Smooth muscle cell (in vitro differentiated cells): ENCODE data around the gene NTRK3. TPM values are rescaled to one million over a fixed set of nuclear protein-coding genes. Genes with fewer than 3 reads are reported as not detected.

Experiments used
- DNase-seq: peaks from one replicate; lab custom pipeline; 2025; ENCODE audit not compliant: unreplicated experiment; lab: John Stamatoyannopoulos, UW
- H2AFZ ChIP-seq: fragments of 200-600 bp; sonication (generic); 2 replicates; pipeline ENCODE4 v1.6.0; 2016; ENCODE audit warnings: antibody characterized with exemption, low read depth, mild to moderate bottlenecking
- H3F3A ChIP-seq: fragments of 200-600 bp; sonication (generic); 2 replicates; pipeline ENCODE4 v1.6.0; 2017; ENCODE audit warnings: antibody characterized with exemption, low read depth
- H3K27ac ChIP-seq: fragments of 200-600 bp; sonication (generic); 2 replicates; pipeline ENCODE4 v1.5.1; 2016; ENCODE audit warnings: low read depth, mild to moderate bottlenecking
- H3K27me3 ChIP-seq: fragments of 200-600 bp; sonication (generic); 2 replicates; pipeline ENCODE4 v1.6.1; 2016; ENCODE audit warnings: low read depth, mild to moderate bottlenecking
- H3K36me3 ChIP-seq: fragments of 200-600 bp; sonication (generic); 2 replicates; pipeline ENCODE4 v1.5.1; 2016; ENCODE audit warnings: low read depth
- H3K4me1 ChIP-seq: fragments of 200-600 bp; sonication (generic); 2 replicates; pipeline ENCODE4 v1.5.1; 2016; ENCODE audit warnings: low read depth
- H3K4me2 ChIP-seq: fragments of 200-600 bp; sonication (generic); 2 replicates; pipeline ENCODE4 v1.6.0; 2016; ENCODE audit warnings: mild to moderate bottlenecking
- H3K4me3 ChIP-seq: fragments of 200-600 bp; sonication (generic); 2 replicates; pipeline ENCODE4 v1.5.1; 2016; ENCODE audit warnings: mild to moderate bottlenecking
- H3K79me2 ChIP-seq: fragments of 200-600 bp; sonication (generic); 2 replicates; pipeline ENCODE4 v1.6.0; 2016; ENCODE audit warnings: low read depth, mild to moderate bottlenecking
- H3K9ac ChIP-seq: fragments of 200-600 bp; sonication (generic); 2 replicates; pipeline ENCODE4 v1.6.0; 2016; ENCODE audit warnings: low read depth
- H3K9me3 ChIP-seq: fragments of 200-600 bp; sonication (generic); replicated peaks from 2 replicates; pipeline ENCODE4 v1.5.1; 2016; ENCODE audit warnings: low read depth
- H4K20me1 ChIP-seq: fragments of 200-600 bp; sonication (generic); 2 replicates; pipeline ENCODE4 v1.6.0; 2016; ENCODE audit warnings: low read depth
- CTCF ChIP-seq: fragments of 200-600 bp; sonication (generic); IDR thresholded peaks from 2 replicates; pipeline ENCODE4 v1.5.1; 2017; ENCODE audit warnings: borderline replicate concordance, mild to moderate bottlenecking, antibody characterized with exemption; ENCODE audit not compliant: insufficient read depth, poor library complexity, severe bottlenecking
- WGBS: methylation state at CpG from one replicate; pipeline ENCODE4 v1.1.7; 2016; ENCODE audit warnings: low lambda C conversion rate; 5-methylcytosine and 5-hydroxymethylcytosine counted together
- polyA plus RNA-seq: library from polyadenylated mRNA; unstranded; fragments of >200 nt; fragmentation: Nextera tagmentation; extraction: Ambion mirVana; gene quantifications from 2 replicates; pipeline ENCODE4 v1.2.1, GENCODE V29; 2016
- total RNA-seq: library from RNA; depleted of rRNA; stranded (reverse); fragments of >200 nt; gene quantifications from 2 replicates; pipeline ENCODE4 v1.2.3, GENCODE V29; 2014

Gene NTRK3
- total and polyA plus RNA-seq, 2 experiments from 2014 or later: 3.3 to 3.5 TPM

DNA sequence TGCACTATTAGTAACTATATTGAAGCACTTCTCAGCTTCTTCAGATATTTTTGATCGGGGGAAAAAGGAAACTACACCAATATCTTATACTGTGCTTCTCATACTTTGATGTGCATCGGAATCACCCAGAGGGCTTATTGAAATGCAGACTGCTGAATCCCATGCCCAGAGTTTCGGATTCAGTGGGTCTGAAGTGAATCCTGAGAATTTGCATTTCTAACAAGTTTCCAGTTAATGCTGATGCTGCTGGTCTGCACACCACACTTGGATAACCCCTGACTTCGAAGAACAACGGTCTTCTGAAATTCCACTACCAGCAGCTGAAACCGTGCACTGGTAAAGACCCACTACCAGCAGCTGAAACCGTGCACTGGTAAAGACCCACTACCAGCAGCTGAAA lies 243.9 kb downstream of the NTRK3 start:
- H3K9ac ChIP-seq: no peak overlapping the region
- H3K27ac ChIP-seq: no peak overlapping the region
- no peak for DNase-seq
- no peak overlapping the region for H2AFZ ChIP-seq
- H3K9me3 ChIP-seq: no peaks in the 10 kb centered on the region
- 89% methylated on average over 7 of the region's 7 CpGs for WGBS
- peaks cover 3% of the 10 kb centered on the region for H3K4me1 ChIP-seq
- no peaks in the 10 kb centered on the region for H3K27me3 ChIP-seq
- H3K4me3 ChIP-seq: no peak overlapping the region
- no peak for TF ChIP-seq CTCF
- H3F3A ChIP-seq: no peaks in the 10 kb centered on the region
- H3K4me2 ChIP-seq: no peak overlapping the region
- H4K20me1 ChIP-seq: no peaks in the 10 kb centered on the region
- no peaks in the 10 kb centered on the region for H3K79me2 ChIP-seq
- H3K36me3 ChIP-seq: no peaks in the 10 kb centered on the region

DNA sequence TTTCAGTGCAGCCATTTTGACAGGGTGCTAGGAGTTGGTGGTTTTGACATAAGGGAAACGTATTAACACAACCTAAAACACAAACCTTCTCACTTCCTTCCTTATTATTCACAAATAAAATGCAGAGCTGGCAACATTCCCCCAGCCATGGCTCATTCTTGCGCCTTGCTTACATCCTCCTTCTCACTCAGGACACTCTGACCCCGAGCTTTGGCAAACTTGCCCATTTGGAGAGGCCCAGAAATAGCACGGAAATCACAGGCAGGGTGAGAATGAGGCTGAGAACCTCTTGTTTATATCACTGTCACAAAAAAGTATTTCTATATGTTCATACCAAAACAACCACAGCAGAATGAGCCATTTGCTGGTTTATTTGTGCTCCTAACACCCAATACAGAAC lies 244.3 kb downstream of the NTRK3 start:
- no peak for TF ChIP-seq CTCF
- H3F3A ChIP-seq: no peaks in the 10 kb centered on the region
- no peaks in the 10 kb centered on the region for H3K79me2 ChIP-seq
- no peaks in the 10 kb centered on the region for H3K36me3 ChIP-seq
- H4K20me1 ChIP-seq: no peaks in the 10 kb centered on the region
- no peak overlapping the region for H3K4me3 ChIP-seq
- H3K9ac ChIP-seq: no peak overlapping the region
- H3K27ac ChIP-seq: no peak overlapping the region
- WGBS: 86% methylated on average over 4 of the region's 4 CpGs
- no peak overlapping the region for H2AFZ ChIP-seq
- no peaks in the 10 kb centered on the region for H3K9me3 ChIP-seq
- H3K4me2 ChIP-seq: no peak overlapping the region
- H3K4me1 ChIP-seq: peaks cover 3% of the 10 kb centered on the region
- no peaks in the 10 kb centered on the region for H3K27me3 ChIP-seq
- no peak for DNase-seq

DNA sequence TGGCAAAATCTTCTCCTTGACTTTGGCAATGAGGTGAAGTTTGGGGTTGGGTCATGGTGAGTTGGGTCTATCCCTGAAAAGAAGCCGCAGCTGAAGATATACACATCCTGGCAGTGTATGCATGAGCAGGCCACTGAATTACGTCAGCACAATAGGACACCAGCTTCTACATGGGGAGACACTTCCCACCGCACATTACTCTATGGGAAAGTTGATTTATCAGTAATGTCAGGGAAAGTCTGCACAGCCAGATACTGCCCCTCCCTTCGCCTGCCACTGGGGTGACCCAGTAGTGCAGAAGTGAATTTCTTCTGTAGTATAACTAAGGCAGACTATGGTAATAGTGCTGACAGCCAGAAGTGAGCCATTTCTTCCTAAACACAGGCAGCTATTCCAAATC lies 245.0 kb downstream of the NTRK3 start:
- DNase-seq: no peak
- H3K4me3 ChIP-seq: no peak overlapping the region
- H3K4me2 ChIP-seq: no peak overlapping the region
- no peaks in the 10 kb centered on the region for H3K27me3 ChIP-seq
- H3K9ac ChIP-seq: no peak overlapping the region
- H3K4me1 ChIP-seq: peaks cover 3% of the 10 kb centered on the region
- no peak overlapping the region for H2AFZ ChIP-seq
- no peaks in the 10 kb centered on the region for H3K9me3 ChIP-seq
- 96% methylated on average over 4 of the region's 4 CpGs for WGBS
- no peak for TF ChIP-seq CTCF
- H3F3A ChIP-seq: no peaks in the 10 kb centered on the region
- H3K27ac ChIP-seq: no peak overlapping the region
- H3K36me3 ChIP-seq: no peaks in the 10 kb centered on the region
- no peaks in the 10 kb centered on the region for H3K79me2 ChIP-seq
- no peaks in the 10 kb centered on the region for H4K20me1 ChIP-seq

DNA sequence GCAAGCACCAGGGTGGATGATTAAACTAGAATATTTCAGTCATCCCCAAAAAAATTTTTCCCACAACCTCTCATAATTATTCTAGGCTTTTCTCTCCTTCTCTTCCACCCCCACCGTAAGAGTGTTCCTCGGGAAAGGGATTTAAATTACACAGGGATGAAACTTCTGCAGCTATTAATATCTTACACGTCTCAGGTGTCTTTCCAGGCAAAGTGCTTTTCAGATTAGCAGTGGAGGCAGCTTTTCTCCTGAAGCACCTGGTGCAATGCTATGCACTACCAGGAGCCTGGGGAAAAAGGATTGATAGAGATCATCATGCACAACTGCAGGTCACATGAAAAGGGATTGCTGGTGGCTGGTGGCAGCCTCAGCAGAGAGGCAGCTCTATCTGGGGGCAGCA lies 250.4 kb downstream of the NTRK3 start:
- Histone ChIP-seq H3K9me3 (no peaks in the 10 kb centered on the region), H3K9ac (no peak overlapping the region), H3K4me3 (no peak overlapping the region), H3K27ac (no peak overlapping the region), H3F3A (no peaks in the 10 kb centered on the region), H3K4me1 (no peaks in the 10 kb centered on the region), H3K4me2 (no peak overlapping the region), H3K27me3 (no peaks in the 10 kb centered on the region), H2AFZ (no peak overlapping the region), H4K20me1 (no peaks in the 10 kb centered on the region), H3K36me3 (no peaks in the 10 kb centered on the region), H3K79me2 (no peaks in the 10 kb centered on the region)
- DNase-seq: no peak
- 86% methylated on average over 3 of the region's 3 CpGs for WGBS
- no peak for TF ChIP-seq CTCF
